T-helper 17 cell (primary cell): ENCODE results near the gene CD8A. TPM values are rescaled to one million over a fixed set of nuclear protein-coding genes. Genes with fewer than 3 reads are reported as not detected.
A peak's percentile ranks its signal among the peaks of the same experiment; 100 is the strongest.
"Not testable (repeated sequence)": the region's sequence is repeated elsewhere in the genome, so short reads cannot be mapped to it uniquely, and the experiment has no call there.

Experiments used
- ATAC-seq: fragments of 150-1000 bp; cut with Tn5 transposase; 2 replicates; pipeline ENCODE4 v1.10.0; 2021; ENCODE audit warnings: mild to moderate bottlenecking, moderate library complexity
- DNase-seq, 3 donors: peaks; one replicate each; pipeline versions ENCODE4 v3.0.0 to v3.0.0-alpha.2; 2020 to 2021
- H3K9me3 ChIP-seq: one replicate; pipeline ENCODE4 v1.7.0; 2013; ENCODE audit warnings: low read length, mild to moderate bottlenecking; ENCODE audit not compliant: control insufficient read depth, poor library complexity, severe bottlenecking
- H3K27ac Mint-ChIP-seq: one replicate; pipeline ENCODE4 v1.8.0; 2022; ENCODE audit warnings: mild to moderate bottlenecking, moderate library complexity, mixed read lengths
- H3K27me3 Mint-ChIP-seq: one replicate; pipeline ENCODE4 v1.8.0; 2022; ENCODE audit warnings: mixed read lengths
- H3K36me3 Mint-ChIP-seq: one replicate; pipeline ENCODE4 v1.8.0; 2022; ENCODE audit warnings: low read depth, mixed read lengths
- H3K4me1 Mint-ChIP-seq: one replicate; pipeline ENCODE4 v1.8.0; 2022; ENCODE audit warnings: mild to moderate bottlenecking, mixed read lengths
- H3K4me3 Mint-ChIP-seq: one replicate; pipeline ENCODE4 v1.8.0; 2022; ENCODE audit warnings: mild to moderate bottlenecking, moderate library complexity, mixed read lengths
- total RNA-seq, 4 donors: library from RNA in 2 of 4; stranded (reverse) in 2 of 4; gene quantifications; one replicate each; pipeline ENCODE4 v1.2.3 and lab custom pipeline; 2022 to 2026

The CD8A gene
- total RNA-seq, result under 1 TPM in 1 of 2 donors, not detected in 1; 0.70 TPM
- total RNA-seq (lab: John Stamatoyannopoulos, UW), result 0.46 to 2.6 reads per million in 2 donors

- peak within 1 kb of the TSS; percentile 87 for H3K4me3 Mint-ChIP-seq
- ATAC-seq (peak; percentile 35), DNase-seq (no peak)
- H3K27ac Mint-ChIP-seq, result peak within 1 kb of the TSS; percentile 32
- peaks cover 5% of the 10 kb centered on the region for H3K36me3 Mint-ChIP-seq
- peaks cover 50% of the 10 kb centered on the region for H3K27me3 Mint-ChIP-seq
- peaks cover 20% of the 10 kb centered on the region for H3K4me1 Mint-ChIP-seq
- no peaks in the 10 kb centered on the region for H3K9me3 ChIP-seq
Measured at GRCh38 chr2:86790676-86791572, at the start of gene CD8A. CD8A (minus strand) TSS chr2:86790913; CDS start chr2:86790825, 88 bp downstream.

- H3K36me3 Mint-ChIP-seq, H3K4me1 Mint-ChIP-seq, H3K27ac Mint-ChIP-seq, H3K9me3 ChIP-seq, DNase-seq, ATAC-seq, H3K4me3 Mint-ChIP-seq, H3K27me3 Mint-ChIP-seq: not testable (repeated sequence)
Measured at GRCh38 chr2:86839871-86840548, 49.3 kb upstream of the CD8A start.

- not testable (repeated sequence) for H3K4me1 Mint-ChIP-seq, H3K36me3 Mint-ChIP-seq, DNase-seq, H3K9me3 ChIP-seq, H3K27me3 Mint-ChIP-seq, ATAC-seq, H3K4me3 Mint-ChIP-seq, H3K27ac Mint-ChIP-seq
Measured at GRCh38 chr2:86839455-86839854, 48.7 kb upstream of the CD8A start.

DNA sequence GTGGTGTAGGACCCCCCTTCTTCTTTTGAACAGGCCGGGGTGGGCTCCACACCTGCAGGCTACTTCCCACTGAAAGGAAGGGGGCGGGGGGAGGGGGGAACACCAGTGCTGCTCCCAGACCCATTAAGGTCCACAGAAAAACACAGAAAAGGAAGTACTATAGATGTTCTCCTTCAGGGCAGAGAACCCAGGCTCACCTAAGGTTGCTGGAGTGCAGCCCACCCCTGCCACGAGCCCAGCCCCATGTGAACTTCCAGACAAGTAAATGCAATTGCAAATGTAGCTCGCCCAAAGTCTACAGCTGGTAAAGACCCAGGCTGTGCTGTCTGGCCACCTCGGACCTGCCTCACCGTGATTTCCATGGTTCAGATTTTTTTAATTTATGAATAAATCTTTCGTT lies 47.0 kb upstream of the CD8A start:
- not testable (repeated sequence) for H3K4me3 Mint-ChIP-seq, DNase-seq, ATAC-seq, H3K27ac Mint-ChIP-seq, H3K9me3 ChIP-seq, H3K36me3 Mint-ChIP-seq, H3K4me1 Mint-ChIP-seq
- H3K27me3 Mint-ChIP-seq, result peaks cover 12% of the 10 kb centered on the region

DNA sequence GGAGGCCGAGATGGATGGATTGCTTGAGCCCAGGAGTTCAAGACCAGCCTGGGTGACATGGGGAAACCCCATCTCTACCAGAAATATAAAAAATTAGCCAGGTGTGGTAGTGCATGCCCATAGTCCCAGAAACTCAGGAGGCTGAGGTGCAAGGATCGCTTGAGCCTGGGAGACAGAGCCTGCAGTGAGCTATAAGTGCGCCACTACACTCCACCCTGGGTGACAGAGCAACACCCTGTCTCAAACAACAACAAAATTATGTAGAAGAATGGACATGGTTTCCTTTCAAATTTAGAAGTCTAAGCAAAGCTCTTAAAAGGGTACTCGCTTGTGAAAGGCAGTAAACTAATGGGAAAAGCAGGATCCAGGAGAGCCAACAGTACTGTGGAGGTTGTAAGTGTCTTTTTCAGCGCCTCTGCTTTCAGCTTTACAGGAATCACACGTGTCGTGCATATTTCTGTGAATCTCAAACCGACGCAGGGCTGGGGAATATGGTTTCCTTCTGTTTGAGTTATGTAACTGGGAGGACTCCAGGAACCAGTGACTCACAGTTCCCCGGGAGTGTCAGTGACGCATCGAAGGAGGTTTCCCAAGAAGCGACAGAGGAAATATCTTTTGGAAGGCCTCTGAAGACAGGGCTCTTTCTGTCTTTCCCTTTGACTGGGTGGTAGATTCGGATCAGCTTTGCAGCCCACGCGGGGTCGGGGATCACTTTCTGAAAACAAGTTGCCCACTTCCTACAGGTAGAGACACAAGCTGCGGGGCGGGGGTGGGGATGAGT lies 46.4 kb upstream of the CD8A start:
- ATAC-seq, result peak; percentile 35
- Mint-ChIP-seq H3K27me3 (peaks cover 13% of the 10 kb centered on the region), H3K4me3 (peak overlapping the region; percentile 64), H3K27ac (peak overlapping the region; percentile 4)
- H3K4me1 Mint-ChIP-seq, DNase-seq, H3K36me3 Mint-ChIP-seq, H3K9me3 ChIP-seq: not testable (repeated sequence)

- not testable (repeated sequence) for H3K4me1 Mint-ChIP-seq, H3K4me3 Mint-ChIP-seq
Measured at GRCh38 chr2:86835548-86835889, 44.8 kb upstream of the CD8A start.

GRCh38 chr2:86833315-86833714 lies 42.6 kb upstream of the CD8A start:
- ATAC-seq (no peak), DNase-seq (no peak)
- H3K27me3 Mint-ChIP-seq, result peaks cover 33% of the 10 kb centered on the region
- H3K9me3 ChIP-seq, result no peaks in the 10 kb centered on the region
- peaks cover 3% of the 10 kb centered on the region for H3K4me1 Mint-ChIP-seq
- H3K4me3 Mint-ChIP-seq, result no peak overlapping the region
- no peak overlapping the region for H3K27ac Mint-ChIP-seq
- no peaks in the 10 kb centered on the region for H3K36me3 Mint-ChIP-seq

More at GRCh38 chr2:86835548-86835889, 44.8 kb upstream of the CD8A start:
- not testable (repeated sequence) for ATAC-seq, H3K36me3 Mint-ChIP-seq, H3K27ac Mint-ChIP-seq, DNase-seq, H3K9me3 ChIP-seq
- H3K27me3 Mint-ChIP-seq, result peaks cover 26% of the 10 kb centered on the region

- no peak overlapping the region for H3K4me3 Mint-ChIP-seq
- H3K9me3 ChIP-seq, result no peaks in the 10 kb centered on the region
- H3K36me3 Mint-ChIP-seq, result no peaks in the 10 kb centered on the region
- H3K4me1 Mint-ChIP-seq, result peaks cover 3% of the 10 kb centered on the region
- peaks cover 39% of the 10 kb centered on the region for H3K27me3 Mint-ChIP-seq
- ATAC-seq (no peak), DNase-seq (no peak)
- peak overlapping the region; percentile 29 for H3K27ac Mint-ChIP-seq
Measured at GRCh38 chr2:86832334-86833096, 41.8 kb upstream of the CD8A start.

DNA sequence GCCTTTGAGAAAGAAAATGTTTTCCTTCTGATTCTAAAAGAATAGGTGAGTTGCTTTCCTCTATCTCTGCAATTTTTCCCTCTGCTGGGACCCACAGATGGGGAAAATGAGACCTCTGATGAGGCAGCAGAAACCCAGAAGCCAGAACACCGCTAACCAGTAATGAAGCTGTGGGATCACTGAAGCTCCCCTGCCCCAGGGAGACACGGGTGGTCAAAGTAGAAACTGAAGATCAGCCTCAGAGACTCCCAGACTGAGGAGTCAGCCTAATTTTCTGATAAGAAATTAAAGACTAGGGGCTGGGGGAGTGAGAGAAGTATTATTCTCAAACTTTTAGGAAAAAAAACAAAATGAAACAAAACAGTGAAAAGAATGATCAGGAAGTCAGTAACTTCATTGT lies 40.8 kb upstream of the CD8A start:
- H3K27me3 Mint-ChIP-seq, result peaks cover 47% of the 10 kb centered on the region
- H3K9me3 ChIP-seq, result no peaks in the 10 kb centered on the region
- H3K36me3 Mint-ChIP-seq, result no peaks in the 10 kb centered on the region
- ATAC-seq (no peak), DNase-seq (no peak)
- peaks cover 1% of the 10 kb centered on the region for H3K4me1 Mint-ChIP-seq
- H3K4me3 Mint-ChIP-seq, result no peak overlapping the region
- H3K27ac Mint-ChIP-seq, result peak overlapping the region; percentile 29

DNA sequence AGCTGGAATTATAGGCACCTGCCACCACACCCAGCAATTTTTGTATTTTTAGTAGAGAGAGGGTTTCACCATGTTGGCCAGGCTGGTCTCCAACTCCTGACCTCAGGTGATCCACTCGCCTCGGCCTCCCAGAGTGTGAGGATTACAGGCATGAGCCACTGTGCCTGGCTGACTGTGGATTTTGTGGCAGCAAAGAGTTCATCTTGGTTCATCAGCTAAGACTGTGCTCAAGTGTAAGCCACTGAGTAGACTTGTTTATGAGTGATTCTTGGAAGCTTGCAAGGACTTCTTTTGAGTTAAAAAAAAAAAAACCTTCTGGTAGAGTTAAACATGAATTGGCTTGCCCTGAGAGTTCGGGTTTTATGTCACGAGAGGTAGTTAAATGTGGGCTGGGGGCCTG lies 36.2 kb upstream of the CD8A start:
- ATAC-seq (no peak), DNase-seq (no peak)
- H3K27ac Mint-ChIP-seq, result no peak overlapping the region
- H3K9me3 ChIP-seq, result no peaks in the 10 kb centered on the region
- peaks cover 3% of the 10 kb centered on the region for H3K36me3 Mint-ChIP-seq
- H3K27me3 Mint-ChIP-seq, result peaks cover 50% of the 10 kb centered on the region
- peaks cover 5% of the 10 kb centered on the region for H3K4me1 Mint-ChIP-seq
- no peak overlapping the region for H3K4me3 Mint-ChIP-seq

GRCh38 chr2:86825693-86826381 lies 35.1 kb upstream of the CD8A start:
- Mint-ChIP-seq H3K4me1 (peaks cover 5% of the 10 kb centered on the region), H3K36me3 (peaks cover 5% of the 10 kb centered on the region), H3K27me3 (peaks cover 43% of the 10 kb centered on the region), H3K4me3 (peak overlapping the region; percentile 43), H3K27ac (no peak overlapping the region)
- ATAC-seq (peak; percentile 57), DNase-seq (no peak)
- H3K9me3 ChIP-seq, result no peaks in the 10 kb centered on the region

DNA sequence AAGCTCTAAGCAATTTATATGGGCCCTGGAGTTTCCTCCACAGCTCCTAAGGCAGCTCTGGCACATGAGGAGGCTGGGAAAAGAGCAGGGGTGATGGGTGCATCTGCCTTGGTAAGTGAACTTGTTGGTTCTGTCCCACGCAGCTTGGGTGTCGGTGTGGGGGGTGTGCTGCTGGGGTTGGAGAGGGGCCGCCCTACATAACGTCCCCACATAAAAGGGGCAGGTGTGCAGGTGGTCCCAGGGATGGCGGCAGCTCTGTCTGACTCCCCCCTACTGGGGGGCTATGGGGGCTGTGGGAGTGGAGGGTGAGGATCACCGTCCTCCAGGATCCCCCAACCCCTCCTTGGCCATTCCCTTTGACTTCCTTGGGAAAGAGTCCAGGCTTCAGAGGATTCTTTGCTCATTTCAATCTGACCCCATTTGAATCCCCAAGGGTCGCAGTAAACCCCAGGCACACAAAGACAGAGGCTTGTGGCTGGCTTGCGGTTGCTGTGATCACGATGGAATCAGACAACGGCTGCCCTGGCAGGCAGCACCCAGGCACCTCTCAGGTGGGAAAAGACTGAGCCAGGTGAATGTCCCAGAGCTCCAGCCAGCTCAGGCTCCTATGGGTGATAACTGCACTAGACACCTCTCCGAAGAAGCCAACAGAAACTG lies 34.5 kb upstream of the CD8A start:
- DNase-seq (no peak), ATAC-seq (no peak)
- H3K36me3 Mint-ChIP-seq, result peaks cover 5% of the 10 kb centered on the region
- H3K27me3 Mint-ChIP-seq, result peaks cover 44% of the 10 kb centered on the region
- no peak overlapping the region for H3K4me3 Mint-ChIP-seq
- H3K4me1 Mint-ChIP-seq, result peaks cover 5% of the 10 kb centered on the region
- no peaks in the 10 kb centered on the region for H3K9me3 ChIP-seq
- H3K27ac Mint-ChIP-seq, result no peak overlapping the region
